ENCODE measurements around the gene PLEKHG1.

The PLEKHG1 gene

DNA sequence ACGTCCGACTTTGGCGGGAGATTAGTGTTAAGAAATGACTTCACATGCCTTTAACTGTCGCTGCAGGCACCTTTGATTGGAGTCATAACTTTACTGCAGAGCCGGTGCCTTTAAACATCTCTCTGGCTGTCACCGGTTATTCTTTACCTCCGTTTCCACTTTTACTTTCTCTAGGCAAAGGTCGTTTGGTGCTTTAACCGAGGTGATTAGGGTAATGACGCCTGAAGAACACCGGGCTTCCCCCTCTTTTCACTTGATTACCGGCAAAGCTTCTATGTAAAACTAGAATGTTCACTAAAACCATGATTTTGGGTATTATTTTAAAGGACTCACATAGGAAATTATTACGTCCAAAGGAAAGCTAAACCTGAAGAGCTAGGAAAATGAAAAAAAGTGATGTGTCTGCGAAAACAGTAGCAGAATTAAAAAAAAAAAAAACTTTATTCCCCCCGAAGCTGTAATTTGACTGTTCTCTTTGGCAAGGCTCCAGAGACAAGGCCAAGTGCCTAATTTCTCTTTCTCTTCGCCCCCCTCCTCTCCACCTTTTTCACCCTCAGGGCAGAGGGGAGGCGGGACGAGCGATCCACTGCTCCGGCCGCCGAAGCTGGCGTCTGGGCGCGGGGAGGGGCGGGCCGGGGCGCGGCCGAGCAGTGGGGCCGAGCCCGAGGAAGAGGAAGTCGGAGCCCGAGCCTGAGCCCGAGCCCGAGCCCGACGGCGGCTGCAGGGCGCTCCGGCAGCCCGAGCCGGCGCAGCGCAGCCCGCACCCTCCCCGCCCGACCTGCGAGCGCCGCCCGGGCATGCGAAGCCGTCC, at the start of gene PLEKHG1:
TSS of gene PLEKHG1 (plus strand) at position 687 of the 811 bp plus-strand sequence. CDS start 133,797 bp downstream, outside the sequence.
- DNase-seq, result peak; percentile 68

DNA sequence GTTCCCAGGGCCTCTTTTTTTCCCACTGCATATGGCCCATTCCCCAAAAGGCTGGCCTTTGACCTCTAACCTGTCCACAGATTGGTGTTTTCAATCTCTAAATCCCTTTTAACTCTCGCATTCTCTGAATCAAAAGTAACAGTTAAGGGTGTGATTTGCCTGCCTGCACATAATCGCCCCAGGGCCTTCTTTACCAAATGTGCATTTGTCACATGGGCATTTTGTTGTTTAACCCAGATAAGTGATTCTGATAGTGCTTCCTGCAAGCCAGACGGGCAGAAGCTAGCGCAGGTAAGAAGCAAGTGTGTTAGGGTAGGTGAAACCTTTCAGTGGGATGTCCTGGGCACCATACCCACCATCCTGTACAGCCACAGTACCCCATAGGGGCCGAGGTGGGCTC, 49.4 kb upstream of the PLEKHG1 start:
- no peak for DNase-seq

DNA sequence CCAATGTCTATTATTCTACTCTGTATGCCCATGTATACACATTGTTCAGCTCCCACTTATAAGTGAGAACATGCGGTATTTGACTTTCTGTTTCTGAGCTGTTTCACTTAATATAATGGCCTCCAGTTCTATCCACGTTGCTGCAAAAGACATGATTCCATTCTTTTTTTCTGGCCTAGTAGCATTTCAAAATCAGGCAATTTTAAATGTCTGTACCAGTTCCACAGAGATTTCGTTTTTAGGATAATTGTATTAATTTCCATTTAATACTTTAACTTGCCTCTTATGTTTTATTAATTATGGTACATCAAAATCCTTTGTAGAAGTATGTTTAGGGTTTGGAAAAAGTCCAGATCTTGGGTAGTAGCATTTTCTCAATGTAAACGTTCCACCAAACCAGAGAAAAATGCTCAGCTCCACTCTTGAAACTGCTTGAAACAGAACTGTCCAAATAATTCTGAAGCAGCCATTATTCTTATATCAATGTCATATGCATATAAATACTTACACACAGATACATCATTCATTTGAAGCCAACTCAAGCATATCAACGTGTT, 42.6 kb upstream of the PLEKHG1 start:
- no peak for DNase-seq

DNA sequence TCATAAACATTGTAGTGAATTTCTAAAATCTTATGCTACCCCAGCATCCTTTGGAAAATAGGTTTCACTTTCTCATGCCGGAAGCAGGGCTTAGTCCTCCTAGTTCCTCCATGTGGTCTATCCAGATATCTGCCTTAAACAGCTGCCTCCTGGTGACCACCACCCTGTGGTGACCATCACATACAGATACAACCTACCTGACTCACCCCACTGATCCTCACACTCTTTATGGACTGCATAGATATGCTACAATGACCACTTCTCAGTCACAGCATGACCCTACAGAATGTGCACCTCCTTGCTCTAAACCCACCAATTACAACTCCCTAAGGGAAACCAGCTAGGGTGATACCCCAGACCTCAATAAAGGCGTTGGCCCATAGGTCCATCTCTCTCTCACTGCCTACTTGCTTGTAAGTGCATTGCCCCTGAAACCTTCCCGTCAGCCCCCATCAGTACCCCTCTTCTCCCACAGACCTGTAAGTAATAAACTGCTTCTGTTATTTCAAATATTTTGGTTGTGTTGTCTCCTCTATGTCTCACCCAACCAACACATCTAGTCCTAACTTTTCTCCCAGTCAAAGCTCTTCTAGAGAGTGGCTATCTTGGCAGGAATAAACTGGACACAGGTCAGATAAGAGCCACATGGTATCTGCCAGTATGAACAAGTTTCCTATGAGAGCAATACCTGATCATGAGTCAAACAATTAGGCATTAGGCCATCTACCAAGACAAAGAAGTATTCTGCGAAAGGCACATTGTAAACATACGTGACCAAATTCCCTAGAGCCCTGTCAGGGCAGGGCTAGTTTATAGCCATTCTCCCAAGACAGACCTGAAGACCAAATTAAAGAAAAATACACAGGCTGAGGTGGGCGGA, 39.4 kb upstream of the PLEKHG1 start:
- no peak for DNase-seq

DNA sequence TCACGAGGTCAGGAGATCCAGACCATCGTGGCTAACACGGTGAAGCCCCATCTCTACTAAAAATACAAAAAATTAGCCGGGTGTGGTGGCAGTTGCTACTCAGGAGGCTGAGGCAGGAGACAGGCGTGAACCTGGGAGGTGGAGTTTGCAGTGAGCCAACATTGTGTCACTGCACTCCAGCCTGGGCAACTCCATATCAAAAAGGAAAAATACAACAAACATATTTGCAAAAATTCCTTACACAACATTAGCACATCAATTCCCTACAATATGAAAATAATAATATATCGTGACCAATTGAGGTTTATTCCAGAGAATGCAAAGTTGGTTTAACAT, 38.8 kb upstream of the PLEKHG1 start:
- no peak for DNase-seq

DNA sequence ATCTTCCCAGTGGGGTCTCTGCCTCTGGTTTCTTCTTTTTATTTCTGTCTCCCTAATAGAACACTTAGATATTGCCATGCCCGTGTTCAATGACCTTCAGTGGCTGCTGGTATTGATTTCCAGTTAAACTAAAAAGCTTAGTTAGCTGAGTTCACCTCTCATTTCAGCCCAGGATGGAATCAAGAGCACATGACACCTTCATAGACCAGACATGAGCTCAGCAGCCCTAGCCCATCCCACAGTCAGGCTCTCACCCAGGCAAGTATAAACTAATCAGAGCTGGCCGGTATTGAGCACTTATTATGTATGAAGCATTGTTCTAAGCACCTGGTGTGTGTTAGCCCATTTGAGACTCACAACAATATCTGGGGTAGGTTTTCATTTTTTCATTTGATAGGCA, 33.7 kb upstream of the PLEKHG1 start:
- DNase-seq, result no peak

DNA sequence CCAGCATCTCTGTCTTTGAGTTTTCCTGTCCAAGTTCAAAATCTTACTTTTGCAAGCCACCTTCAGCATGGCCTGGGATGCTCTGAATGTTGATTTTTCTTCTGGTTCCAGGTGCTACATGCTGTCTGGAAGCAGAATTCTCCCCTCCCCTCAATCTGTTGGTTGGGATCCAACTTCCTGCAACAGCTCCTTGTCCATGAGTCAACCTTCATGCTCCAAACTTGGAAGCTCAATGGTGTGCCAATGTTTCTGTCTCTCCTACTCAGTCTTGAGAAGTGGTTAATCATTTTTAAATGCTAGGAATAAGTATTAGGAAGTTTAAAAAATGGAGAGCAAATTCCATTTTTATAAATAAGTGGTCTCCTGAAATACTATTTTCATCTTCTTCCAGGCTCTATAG, 33.2 kb upstream of the PLEKHG1 start:
- DNase-seq, result no peak

DNA sequence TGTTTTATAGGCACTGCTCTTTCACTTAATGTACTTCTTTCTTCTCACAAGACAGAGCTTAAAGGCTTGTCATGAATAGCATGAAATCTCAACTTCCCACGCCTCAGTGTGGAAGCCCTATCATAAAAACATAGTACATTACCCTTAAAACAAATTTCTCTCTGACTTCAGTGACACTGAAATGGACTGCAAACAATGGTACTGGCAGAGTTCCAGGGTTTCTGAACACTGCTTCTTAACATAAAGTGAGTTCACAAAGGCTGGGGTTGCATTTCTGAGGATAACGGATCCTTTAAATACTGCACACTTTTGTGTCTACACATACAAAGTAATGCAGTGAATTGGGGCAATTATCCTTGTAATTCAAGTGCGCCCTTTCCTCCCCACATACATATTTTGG, 32.3 kb upstream of the PLEKHG1 start:
- no peak for DNase-seq

DNA sequence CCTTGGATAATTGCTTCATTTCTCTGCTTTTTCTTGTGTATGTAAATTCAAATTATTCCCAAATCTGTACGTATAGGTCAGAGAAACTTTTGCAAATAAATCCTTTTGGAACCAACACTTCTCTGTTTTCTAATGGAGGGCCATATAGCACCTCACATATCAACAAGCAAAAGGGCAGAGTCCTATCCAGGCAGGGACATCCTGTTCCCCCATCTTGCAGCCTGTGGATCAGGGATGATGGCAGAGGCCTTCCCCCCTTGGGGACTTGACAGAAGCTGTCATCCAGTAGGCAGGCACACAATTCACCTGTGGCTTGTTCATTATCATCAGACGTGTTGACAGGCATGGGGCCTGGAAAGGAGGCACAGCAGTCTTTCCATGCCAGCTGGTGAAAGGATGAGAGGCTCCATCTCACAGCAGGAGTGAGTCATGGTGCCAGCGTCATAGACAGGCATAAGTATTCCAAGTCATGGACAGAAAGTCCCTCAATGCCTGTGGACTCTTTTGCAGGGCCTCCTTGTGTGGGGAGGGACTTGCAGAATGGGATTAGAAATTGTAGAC, 31.8 kb upstream of the PLEKHG1 start:
- no peak for DNase-seq

DNA sequence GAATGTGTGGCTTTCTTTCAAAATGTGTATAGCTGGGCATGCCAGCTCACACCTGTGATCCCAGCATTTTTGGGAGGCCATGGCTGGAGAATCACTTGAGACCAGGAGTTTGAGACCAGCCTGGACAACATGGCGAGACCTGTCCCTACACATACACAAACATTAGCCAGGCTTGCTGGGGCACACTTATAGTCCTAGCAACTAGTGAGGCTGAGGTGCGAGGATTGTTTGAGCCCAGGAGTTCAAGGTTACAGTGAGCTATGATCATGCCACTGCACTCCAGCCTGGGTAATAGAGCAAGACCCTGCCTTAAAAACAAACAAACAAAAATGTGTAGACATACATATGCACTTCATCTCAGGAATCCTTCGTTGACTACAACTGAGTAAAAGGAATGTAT, 31.1 kb upstream of the PLEKHG1 start:
- no peak for DNase-seq

DNA sequence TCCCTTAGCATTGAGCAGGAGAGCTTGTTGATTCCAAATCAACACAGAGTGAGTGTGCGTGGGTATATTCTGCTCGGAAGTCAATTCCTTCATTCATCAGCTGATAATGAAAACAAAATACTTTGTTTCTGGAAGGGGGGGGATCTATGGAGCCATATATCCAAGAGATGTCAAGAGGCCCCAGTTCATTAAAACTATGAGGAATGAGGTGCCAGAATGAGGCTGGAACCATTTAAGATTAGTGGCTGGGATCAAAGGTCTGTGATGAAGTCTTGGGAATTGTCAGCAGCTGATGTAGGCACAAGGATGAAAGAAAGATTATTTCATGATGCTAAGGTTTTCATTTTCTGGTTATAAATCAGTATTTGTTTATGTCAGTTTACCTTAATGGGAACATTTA, 30.5 kb upstream of the PLEKHG1 start:
- no peak for DNase-seq

DNA sequence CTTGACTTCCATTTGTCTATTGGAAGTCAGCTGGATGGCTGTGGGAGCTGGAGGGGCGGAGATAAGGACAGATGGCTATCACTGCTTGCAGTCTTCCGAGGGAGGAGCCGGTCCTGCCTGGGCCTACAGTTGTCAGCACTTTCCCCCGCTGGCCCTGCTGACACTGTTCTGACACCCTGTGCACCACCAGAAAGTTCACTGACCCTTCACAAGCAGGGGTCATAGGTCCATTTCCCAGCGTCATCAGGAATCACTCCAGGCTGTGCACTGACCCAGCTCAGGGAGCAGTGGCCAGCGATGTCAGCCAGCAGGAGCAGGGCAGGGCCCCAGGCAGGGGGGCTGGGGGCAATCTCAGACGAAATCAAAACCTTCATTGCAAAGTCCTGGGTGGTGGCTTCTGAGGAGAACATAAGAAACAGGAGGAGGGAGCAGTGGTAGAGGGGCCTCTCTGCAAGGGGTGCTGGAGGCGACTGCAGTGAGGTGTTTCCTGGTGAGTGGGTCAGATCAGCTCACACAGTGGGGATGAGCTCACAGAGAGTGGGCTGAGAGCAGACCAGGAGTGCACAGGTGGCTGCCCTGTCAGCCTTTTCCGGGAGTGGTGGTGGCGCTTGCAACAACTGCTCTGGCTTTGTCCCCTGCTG, 26.5 kb upstream of the PLEKHG1 start:
- peak; percentile 37 for DNase-seq

DNA sequence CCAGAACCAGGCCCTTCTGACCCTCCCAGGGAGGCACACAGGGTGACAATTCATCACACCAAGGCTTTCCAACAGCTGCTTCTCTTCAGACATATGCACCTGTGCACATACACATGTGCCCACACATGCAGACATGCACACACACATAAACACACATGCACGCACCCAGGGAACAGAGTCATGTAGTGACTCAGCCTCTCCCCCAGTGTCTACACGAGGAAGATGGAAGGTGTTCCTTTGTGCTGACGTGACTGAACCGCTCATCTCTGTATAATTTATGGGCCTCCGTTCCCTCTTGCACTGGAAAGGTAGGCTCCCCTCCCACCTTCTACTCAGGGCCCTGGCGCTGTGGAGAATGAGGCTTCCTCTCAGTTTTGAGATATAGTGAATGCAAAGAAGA, 23.8 kb upstream of the PLEKHG1 start:
- DNase-seq, result no peak

DNA sequence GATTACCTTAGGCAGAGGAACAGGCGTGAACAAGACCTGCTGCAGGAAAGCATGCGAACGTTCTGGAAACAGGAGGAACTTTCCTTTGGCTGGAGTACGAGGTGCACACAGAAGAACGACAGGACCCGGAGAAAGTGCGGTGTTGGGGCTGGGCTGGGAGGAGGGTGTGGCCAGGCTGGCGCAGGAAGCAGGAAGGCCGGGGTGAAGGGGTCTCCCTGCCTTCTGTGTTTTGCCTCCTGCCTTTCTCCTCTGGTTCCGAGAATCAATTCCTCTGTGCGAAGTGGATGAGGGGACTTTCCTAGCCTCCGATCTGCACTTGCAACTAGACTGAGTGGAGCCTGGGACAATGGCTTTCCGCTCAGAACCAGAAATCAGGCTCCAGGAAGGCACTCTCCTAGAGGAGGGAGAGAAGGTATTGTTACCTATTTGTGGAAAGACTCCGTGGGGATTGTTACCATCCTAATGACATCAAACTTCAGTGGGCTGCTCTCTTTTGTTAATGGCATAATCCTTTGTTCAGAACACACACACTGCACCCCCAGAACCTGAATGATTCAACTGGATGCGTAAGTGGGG, 22.9 kb upstream of the PLEKHG1 start:
- DNase-seq, result no peak

DNA sequence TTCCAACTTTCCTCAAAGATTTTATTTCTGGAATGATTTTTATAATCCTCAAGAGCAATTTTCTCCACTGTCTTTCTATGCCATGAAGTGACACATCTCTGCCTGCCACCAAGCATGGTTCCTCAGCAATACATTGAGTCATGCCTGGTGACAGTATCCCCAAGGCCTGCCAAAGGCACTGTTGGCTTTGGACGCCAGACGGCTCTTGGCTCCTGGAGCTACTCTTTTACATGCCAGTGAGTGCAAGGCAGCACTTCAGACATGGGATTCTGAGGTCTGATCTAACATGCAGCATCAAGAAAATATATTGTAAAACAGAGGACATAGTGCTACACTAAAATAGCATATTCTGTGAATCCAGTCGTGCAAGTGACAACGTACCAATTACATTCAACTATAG, 20.1 kb upstream of the PLEKHG1 start:
- no peak for DNase-seq

DNA sequence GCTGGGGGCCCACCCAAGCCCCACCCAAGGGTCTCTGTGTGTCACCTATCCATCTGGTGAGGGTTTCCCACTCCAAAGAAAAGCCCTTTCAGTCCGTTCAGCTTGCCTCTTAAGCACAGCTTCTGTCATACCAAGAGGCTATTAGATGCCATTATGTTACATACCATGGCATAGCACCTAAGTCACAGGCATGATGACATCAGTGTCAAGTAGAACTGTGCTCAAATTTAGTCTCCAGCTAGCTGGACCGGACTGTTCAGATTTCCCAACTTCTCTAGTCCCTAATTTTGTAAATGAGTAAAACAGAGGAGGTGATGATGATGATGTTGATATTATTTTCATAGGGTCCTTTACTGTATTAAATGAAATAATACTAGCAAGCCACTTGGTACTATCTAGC, 19.2 kb upstream of the PLEKHG1 start:
- DNase-seq, result no peak

DNA sequence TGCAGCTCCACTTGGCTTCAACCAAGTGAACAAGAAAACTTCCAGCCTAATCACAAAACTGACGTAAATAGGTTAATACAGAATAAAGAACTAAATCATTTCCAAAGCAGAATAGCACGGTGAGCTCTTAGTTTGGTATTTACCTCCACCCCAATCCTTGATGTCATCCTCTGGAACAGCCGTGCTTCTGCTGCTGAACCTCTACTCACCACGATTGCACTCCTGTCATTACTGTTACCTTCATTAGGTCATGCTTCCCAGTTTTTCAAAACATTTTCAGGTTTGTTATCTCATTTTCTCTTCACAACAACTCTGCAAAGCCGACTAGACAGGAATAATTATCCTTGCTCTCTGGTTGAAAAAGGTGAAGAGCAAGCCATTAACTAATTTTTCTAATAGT, 15.6 kb upstream of the PLEKHG1 start:
- no peak for DNase-seq

DNA sequence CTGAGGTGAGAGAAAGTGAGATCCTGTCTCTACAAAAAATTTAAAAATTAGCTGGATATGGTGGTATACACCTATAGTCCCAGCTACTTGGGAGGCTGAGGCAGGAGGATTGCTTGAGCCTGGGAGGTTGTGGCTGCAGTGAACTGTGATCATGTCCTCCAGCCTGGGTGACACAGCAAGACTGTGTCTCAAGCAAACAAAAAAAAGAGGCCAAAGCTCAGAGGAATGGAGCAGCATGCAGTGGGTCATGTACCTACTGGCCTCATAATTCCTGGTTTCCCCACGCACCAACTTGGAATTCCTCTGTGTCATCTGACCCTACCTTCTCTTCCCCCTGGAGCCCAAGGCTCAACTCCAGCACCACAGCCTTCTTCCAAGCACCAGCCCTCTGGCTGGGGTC, 15.1 kb upstream of the PLEKHG1 start:
- DNase-seq, result no peak

DNA sequence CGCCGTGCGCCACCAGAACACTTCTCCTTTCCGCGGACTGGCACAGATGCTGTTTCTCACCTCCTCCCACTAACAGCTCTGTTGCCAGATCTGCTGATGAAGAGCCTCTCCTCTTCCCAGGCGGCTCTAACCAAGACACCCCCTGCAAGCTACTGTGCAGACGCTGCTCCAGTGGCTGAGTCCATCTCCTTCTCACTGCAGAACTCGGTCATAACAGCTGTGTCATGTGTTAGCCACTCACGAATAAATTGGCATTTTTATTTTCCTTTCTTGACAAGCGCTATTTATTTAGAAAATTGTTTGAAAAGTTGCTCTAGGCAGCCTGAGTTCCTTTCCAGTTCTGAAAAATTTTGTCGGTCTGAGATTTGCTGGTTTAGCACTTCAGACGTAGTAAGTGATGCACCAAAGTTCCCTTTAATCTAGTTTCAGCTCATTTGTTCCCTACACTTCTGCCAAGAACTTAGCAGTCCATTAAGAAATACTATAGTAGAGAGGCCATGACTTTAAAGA, 12.8 kb upstream of the PLEKHG1 start:
- peak; percentile 19 for DNase-seq

DNA sequence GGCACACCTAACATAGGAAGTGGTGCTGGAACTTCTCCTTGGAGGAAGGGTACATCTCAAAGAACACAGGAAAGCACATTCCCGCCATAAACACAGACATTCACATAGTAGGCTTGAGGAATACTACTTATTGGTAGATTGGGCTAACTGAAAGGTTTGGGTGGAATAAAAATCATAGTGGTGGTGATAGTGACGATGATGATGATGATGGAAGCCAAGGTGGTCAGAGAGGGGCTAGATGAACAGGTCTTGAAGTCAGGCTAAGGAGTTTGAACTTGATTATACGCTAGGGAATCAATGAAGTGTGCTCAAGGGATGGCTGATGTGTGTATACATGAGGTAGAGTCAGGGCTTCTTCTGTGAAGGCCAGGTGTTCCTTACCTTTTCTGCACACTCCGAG, 12.0 kb upstream of the PLEKHG1 start:
- no peak for DNase-seq

DNA sequence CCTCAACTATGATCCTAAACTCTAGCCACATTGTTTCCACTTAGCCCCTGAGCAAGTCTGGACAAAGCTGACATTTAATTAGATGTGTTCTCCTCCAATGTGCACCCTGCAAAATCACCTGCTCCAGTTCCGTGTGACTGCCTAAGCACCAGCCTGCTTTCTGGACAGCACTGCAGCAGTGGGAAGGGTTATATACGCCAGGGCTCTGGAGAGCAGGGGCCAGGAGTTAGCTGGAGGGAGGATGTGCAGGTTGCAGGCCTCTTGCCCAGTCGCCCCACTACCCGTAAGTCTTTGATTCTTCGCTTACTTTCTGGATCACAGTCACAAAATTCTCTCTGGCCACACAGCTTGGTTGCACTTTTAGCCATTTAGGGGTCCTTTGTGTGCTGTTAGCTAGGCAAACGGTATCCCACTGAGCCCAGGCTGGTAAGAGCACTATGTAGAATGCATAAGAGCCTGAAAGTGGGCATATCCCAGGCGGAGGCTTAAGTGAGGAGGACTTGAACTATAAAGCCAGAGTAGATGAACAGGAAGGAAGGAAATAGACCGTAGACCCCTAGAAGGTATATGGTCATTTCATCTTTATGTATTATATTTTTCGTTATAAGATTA, 10.7 kb upstream of the PLEKHG1 start:
- DNase-seq, result no peak

DNA sequence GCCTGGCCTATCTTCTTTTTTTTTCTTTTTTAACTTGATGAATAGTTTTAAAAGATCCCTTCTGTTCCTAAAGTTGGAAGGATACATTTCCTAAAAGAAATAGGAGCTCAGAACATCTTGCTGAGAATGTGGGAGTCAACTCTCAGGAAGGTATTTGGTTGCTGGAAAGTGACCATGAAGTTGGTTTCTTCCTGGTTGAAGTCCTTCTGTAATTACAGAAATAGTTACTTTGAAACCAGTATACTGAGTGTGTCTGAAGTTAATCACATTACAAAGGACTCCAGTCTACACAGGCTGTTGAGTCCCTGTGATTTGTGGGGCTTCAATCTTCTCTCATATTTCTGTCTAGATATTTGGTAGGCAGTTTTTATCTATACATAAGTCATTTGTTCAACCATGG, 9.8 kb upstream of the PLEKHG1 start:
- DNase-seq, result no peak
